DLD1 (cell line): Measurements from ENCODE around the gene STK4.
"Not testable (repeated sequence)": the region's sequence is repeated elsewhere in the genome, so short reads cannot be mapped to it uniquely, and the experiment has no call there.

Experiments used
- in situ Hi-C: cut with HindIII; loops from 2 replicates; pipeline ENCODE4 v1.10.0; 2017; ENCODE audit warnings: low sequenced_read_pairs

Gene STK4

DNA sequence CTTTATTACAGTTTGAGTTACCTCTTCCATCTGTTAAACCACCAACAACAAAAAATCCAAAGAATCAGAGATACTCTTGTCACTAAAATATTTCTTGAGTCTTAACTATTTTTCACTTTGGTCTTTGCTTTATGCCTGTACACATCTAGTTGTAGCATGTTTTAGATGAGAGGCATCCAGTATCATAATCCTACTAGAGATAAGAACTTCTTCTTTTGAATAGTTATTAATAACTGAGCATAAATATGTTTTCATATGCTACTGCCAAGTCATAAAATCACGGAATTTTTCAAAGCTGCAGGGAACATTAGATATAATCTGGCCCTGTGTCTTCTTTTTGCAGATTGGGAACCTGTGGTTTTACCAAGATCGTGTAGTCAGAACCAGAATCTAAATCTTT is 55.3 kb downstream of the STK4 start:
- in situ Hi-C loops: no loop called here

- in situ Hi-C loops: not testable (repeated sequence)
These were observed 56.8 kb downstream of the STK4 start for GRCh38 chr20:45023140-45023539.

GRCh38 chr20:45028424-45029136 is 62.3 kb downstream of the STK4 start:
- in situ Hi-C loops: no loop called here

DNA sequence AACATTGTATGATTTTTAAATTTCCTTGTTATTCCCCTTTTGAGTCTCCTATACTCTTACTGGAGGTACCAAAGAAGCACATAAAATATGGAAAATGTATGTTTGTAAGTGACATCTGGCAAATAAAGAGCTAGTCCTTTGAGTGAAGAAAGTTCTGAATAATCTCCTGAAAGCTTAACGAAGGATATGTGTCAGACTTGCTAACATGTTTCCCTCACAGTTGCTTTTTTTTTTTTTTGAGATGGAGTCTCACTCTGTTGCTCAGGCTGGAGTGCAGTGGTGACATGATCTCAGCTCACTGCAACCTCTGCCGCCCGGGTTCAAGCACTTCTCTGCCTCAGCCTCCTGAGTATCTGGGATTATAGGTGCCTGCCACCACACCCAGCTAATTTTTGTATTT is 63.6 kb downstream of the STK4 start:
- in situ Hi-C loops: no loop called here

- in situ Hi-C loops: no loop called here
These were observed 66.0 kb downstream of the STK4 start for GRCh38 chr20:45032276-45032675.

GRCh38 chr20:45032781-45033180 is 66.5 kb downstream of the STK4 start:
- in situ Hi-C loops: no loop called here

GRCh38 chr20:45034436-45034835 is 68.1 kb downstream of the STK4 start:
- in situ Hi-C loops: no loop called here

GRCh38 chr20:45036044-45036755 is 69.9 kb downstream of the STK4 start:
- in situ Hi-C loops: no loop called here

DNA sequence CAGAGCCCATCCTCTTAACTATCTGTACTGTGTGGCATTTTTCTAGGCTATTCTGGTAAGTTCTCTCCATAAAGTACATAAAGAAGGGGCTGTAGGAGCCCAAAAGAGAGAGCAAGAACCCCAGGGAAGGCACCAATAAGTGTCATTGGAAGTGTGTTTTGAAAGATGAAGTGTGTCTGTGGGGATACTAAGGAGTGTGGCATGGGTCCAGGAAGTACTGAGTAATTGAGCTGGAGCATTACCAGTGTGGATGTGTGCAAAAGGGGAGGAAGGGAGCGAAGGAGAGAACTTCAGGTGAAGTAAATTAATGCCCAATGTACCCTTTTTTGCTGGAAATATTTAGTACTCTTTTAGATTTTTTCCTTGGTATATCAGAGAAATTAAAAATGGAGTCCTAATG is 70.7 kb downstream of the STK4 start:
- in situ Hi-C loops: no loop called here

DNA sequence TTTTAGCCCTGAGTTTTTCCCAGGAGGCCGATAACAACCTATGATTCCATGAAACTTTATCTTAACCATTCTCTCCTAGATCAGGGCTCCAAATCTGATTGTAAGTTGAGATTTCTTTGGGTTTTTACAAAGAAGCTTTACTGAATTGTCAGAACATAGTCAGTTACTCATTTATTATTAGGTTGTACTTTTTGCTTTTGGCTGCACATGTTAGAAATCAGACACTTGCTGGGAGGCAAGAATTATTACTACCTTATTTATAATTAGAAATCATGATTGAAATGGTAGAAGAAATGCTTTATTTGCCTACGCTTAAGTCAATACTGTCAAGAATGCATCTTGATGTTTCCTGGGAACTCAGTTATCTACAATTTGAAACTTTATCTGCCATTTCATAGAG is 71.3 kb downstream of the STK4 start:
- in situ Hi-C loops: no loop called here

GRCh38 chr20:45038745-45039474 is 72.6 kb downstream of the STK4 start:
- in situ Hi-C loops: no loop called here

- in situ Hi-C loops: no loop called here
These were observed 73.1 kb downstream of the STK4 start for GRCh38 chr20:45039475-45039820.

DNA sequence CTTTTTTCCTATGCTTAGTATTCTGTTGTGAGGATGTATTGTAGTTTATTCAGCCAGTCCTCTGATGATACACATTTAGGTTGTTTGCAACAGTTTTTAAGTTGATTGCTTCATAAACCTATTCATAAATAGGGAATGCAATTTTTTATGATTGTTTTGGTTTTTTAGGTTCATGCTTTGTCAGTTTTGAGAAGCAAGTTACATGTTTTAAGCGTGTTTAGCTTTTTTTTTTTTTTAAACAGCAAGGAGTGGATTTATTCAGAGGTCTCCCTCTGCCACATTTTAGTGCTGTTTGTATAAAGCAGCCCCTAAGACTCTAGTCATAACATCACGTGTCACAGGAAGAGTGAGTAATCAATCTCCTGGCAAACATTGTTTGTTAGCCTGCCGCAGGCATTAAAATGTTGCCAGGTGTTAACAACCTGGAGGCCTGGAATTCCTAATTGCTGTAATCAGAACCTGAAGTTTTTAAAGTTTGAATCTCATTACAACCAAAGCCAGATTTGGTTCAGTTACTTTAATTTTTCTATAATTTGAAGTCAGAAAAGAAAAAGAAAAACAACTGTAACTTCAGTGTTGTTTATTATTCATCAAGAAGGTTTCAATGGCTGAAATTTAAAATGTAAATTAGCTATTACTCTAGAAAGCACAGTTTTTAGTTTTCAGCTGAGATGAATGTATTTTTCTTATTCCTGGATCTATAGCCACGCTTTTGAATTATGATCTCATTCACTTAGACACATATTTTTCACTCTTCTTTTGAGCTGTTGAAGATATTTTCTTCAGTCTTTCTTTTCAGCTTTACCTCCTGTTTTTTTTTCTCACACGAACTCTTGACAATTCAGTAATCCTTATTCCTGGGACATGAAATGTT is 75.4 kb downstream of the STK4 start:
- in situ Hi-C loops: no loop called here

DNA sequence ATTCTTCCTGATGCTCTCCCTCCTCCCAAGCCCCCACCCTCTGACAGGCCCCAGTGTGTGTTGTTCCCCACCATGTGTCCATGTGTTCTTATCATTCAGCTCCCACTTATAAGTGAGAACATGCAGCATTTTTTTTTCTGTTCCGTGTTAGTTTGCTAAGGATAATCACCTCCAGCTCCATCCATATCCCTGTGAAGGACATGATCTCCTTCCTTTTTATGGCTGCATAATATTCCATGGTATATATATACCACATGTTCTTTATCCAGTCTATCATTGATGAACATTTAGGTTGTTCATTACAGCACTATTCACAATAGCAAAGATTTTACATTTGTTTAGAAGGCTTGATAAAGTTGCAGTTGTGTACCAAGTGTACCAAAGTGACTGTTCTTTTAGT is 76.7 kb downstream of the STK4 start:
- in situ Hi-C loops: no loop called here

GRCh38 chr20:45044084-45044573 is 77.8 kb downstream of the STK4 start:
- in situ Hi-C loops: no loop called here

GRCh38 chr20:45044601-45045000 is 78.3 kb downstream of the STK4 start:
- in situ Hi-C loops: no loop called here

- in situ Hi-C loops: no loop called here
These were observed 81.3 kb downstream of the STK4 start for GRCh38 chr20:45047581-45048119.

GRCh38 chr20:45049438-45049837 is 83.1 kb downstream of the STK4 start:
- in situ Hi-C loops: no loop called here

DNA sequence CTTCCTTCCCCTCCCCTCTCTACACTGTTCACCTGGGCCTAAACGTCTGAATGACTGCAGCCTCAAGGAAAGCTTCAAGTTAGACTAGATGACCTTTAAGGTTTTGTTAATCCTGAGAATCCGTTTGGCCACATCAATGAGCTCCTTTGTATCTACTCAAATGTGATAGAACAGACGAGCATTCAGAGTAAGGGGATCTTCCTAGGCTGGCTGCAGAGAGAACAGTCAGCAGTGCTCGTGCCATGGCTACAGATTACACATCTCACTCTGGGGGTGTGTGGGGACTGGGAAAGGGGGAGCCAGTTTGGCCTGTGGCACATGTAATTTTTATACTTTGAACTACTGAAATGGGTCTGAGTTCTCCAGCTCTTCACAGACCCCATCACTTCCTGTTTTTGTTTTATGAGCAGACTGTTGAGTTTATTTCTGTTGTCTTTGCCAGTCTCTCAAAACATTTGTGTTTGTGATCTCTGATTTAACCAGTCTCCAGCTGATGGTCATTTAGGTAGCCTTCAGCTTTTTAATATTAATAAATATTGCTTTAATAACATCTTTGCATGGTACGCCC is 83.7 kb downstream of the STK4 start:
- in situ Hi-C loops: no loop called here
